Kidney tubule cell (primary cell): Measurements from ENCODE around the gene DNAJC8.

Experiments
- DNase-seq: peaks from one replicate; pipeline ENCODE4 v3.0.0-alpha.2; 2018; ENCODE audit warnings: low spot score

The DNAJC8 gene

GRCh38 chr1:28249866-28250295 lies 17.1 kb upstream of the DNAJC8 start:
- peak; percentile 53 for DNase-seq

GRCh38 chr1:28249013-28249865 lies 16.4 kb upstream of the DNAJC8 start:
- peak; percentile 93 for DNase-seq

GRCh38 chr1:28248273-28249012 lies 15.6 kb upstream of the DNAJC8 start:
- DNase-seq, result peak; percentile 83

- DNase-seq, result no peak
These were observed 14.9 kb upstream of the DNAJC8 start for GRCh38 chr1:28247612-28248272.

- DNase-seq, result peak; percentile 81
These were observed 13.6 kb upstream of the DNAJC8 start for GRCh38 chr1:28246427-28246832.

GRCh38 chr1:28244549-28245251 lies 11.9 kb upstream of the DNAJC8 start:
- no peak for DNase-seq

GRCh38 chr1:28243685-28244311 lies 11.0 kb upstream of the DNAJC8 start:
- DNase-seq, result peak; percentile 63

- DNase-seq, result no peak
These were observed 8.9 kb upstream of the DNAJC8 start for GRCh38 chr1:28241638-28242241.

GRCh38 chr1:28240024-28240423 lies 7.2 kb upstream of the DNAJC8 start:
- no peak for DNase-seq

- no peak for DNase-seq
These were observed 6.2 kb upstream of the DNAJC8 start for GRCh38 chr1:28239004-28239403.

- peak; percentile 7 for DNase-seq
These were observed 4.0 kb upstream of the DNAJC8 start for GRCh38 chr1:28236656-28237322.

- DNase-seq, result peak; percentile 99
These were observed 3.2 kb upstream of the DNAJC8 start, which contains the start of gene ATP5IF1 for GRCh38 chr1:28235755-28236655. ATP5IF1 (plus strand) TSS chr1:28236124; CDS start chr1:28236184, 60 bp downstream.

- DNase-seq, result no peak
These were observed 406 bp upstream of the DNAJC8 start for GRCh38 chr1:28233264-28233606.

GRCh38 chr1:28229996-28230395 lies 2.8 kb downstream of the DNAJC8 start:
- DNase-seq, result no peak

GRCh38 chr1:28229089-28229488 lies 3.7 kb downstream of the DNAJC8 start:
- no peak for DNase-seq

- no peak for DNase-seq
These were observed 19.5 kb downstream of the DNAJC8 start for GRCh38 chr1:28213315-28213714.

GRCh38 chr1:28209700-28210099 lies 23.1 kb downstream of the DNAJC8 start:
- DNase-seq, result no peak

GRCh38 chr1:28208818-28209441 lies 23.9 kb downstream of the DNAJC8 start:
- DNase-seq, result peak; percentile 78

- DNase-seq, result no peak
These were observed 27.6 kb downstream of the DNAJC8 start for GRCh38 chr1:28205243-28205642.
